ENCODE data around the gene PLD6.

The PLD6 gene

DNA sequence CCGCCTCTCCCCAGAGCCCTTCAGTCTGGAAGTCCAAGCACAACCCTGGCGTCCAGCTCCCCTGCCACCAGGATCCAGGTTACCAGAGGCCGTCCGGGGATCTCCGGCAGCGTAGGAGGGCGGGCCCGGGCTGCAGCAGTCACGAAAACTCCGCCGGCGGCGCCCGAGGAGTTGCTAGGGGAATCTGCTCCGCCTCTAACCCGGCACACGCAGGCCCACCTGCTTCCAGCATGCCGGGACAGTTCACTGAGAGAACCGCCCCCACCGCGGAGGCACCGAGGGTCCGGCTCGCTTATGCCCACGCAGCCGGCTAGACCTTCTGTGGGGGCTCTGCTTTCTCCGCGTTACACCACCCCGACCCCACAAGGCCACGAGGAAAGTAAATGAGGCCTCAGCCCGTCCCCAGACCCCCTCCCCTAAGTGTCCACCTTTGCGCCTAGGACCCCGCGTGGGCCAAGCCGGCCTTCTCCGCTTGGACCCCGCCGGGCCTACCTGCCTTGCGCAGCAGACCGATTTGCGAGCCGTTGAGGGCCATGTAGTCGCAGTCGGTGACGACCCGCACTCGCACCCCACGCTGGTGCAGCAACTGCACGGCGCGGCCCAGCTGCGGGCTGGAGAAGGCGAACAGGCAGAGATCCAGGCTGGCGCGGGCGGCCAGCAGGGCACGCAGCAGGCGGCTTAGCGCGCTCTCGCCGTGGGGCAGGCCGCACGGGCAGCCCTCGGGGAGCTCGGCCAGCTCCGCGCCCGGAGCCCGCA lies 587 bp downstream of the PLD6 start:
- H2BK12ac ChIP-seq (ENCODE audit: low read length): no peak overlapping the region
- H3K23ac ChIP-seq (ENCODE audit: low read length): no peak overlapping the region
- DNase-seq: peak; percentile 84 to 90
- H3K9me3 ChIP-seq (ENCODE audit: insufficient read depth, low read depth, low read length): peaks cover 4% of the 10 kb centered on the region
- H2AFZ ChIP-seq (ENCODE audit: insufficient read depth, low read length, poor library complexity): no peak overlapping the region
- no peak overlapping the region for H3K27ac ChIP-seq (ENCODE audit: low read depth, low read length)
- no peak overlapping the region for H3K14ac ChIP-seq (ENCODE audit: low read length)
- H3K4me3 ChIP-seq (ENCODE audit: low read depth, low read length): no peak overlapping the region
- H3K79me1 ChIP-seq (ENCODE audit: low read length): no peaks in the 10 kb centered on the region
- no peaks in the 10 kb centered on the region for H3K4me1 ChIP-seq (ENCODE audit: control insufficient read depth in 1 of 2, insufficient read depth in 2 of 2, low read length in 2 of 2)
- no peak overlapping the region for H3K4ac ChIP-seq (ENCODE audit: low read depth, low read length)
- no CpG with 5 or more reads among the region's 70 CpGs for WGBS (ENCODE audit: extremely low coverage, insufficient coverage, insufficient read length)
- no peak overlapping the region for H3K9ac ChIP-seq (ENCODE audit: low read length)
- H3K4me2 ChIP-seq (ENCODE audit: low read length): no peak overlapping the region
- no peaks in the 10 kb centered on the region for H3K36me3 ChIP-seq (ENCODE audit: control insufficient read depth in 1 of 2, insufficient read depth in 2 of 2, low read length in 2 of 2)
- H4K12ac ChIP-seq (ENCODE audit: low read depth, low read length): no peak overlapping the region
- H2BK5ac ChIP-seq (ENCODE audit: low read depth, low read length, poor library complexity): no peak overlapping the region
- H4K8ac ChIP-seq (ENCODE audit: low read depth, low read length): no peak overlapping the region
- no peak overlapping the region for H3K18ac ChIP-seq (ENCODE audit: low read length)
- H2BK120ac ChIP-seq (ENCODE audit: insufficient read depth, low read length, poor library complexity): no peak overlapping the region
- no peak overlapping the region for H2AK5ac ChIP-seq (ENCODE audit: low read length)
- no peak overlapping the region for H4K91ac ChIP-seq (ENCODE audit: low read depth, low read length)
- H3K79me2 ChIP-seq (ENCODE audit: control insufficient read depth, insufficient read depth, low read length, poor library complexity): no peaks in the 10 kb centered on the region
- H3K27me3 ChIP-seq (ENCODE audit: insufficient read depth, low read length): no peaks in the 10 kb centered on the region

GRCh38 chr17:17204635-17205231 lies 1.4 kb downstream of the PLD6 start:
- no peak overlapping the region for H4K91ac ChIP-seq (ENCODE audit: low read depth, low read length)
- H3K79me2 ChIP-seq (ENCODE audit: control insufficient read depth, insufficient read depth, low read length, poor library complexity): no peaks in the 10 kb centered on the region
- no peak overlapping the region for H3K14ac ChIP-seq (ENCODE audit: low read length)
- no peak overlapping the region for H2AK5ac ChIP-seq (ENCODE audit: low read length)
- no peak overlapping the region for H3K9ac ChIP-seq (ENCODE audit: low read length)
- H2AFZ ChIP-seq (ENCODE audit: insufficient read depth, low read length, poor library complexity): no peak overlapping the region
- no peak overlapping the region for H3K27ac ChIP-seq (ENCODE audit: low read depth, low read length)
- no peaks in the 10 kb centered on the region for H3K27me3 ChIP-seq (ENCODE audit: insufficient read depth, low read length)
- H2BK120ac ChIP-seq (ENCODE audit: insufficient read depth, low read length, poor library complexity): no peak overlapping the region
- no peak overlapping the region for H3K18ac ChIP-seq (ENCODE audit: low read length)
- H3K4ac ChIP-seq (ENCODE audit: low read depth, low read length): no peak overlapping the region
- no peak overlapping the region for H4K8ac ChIP-seq (ENCODE audit: low read depth, low read length)
- no peaks in the 10 kb centered on the region for H3K36me3 ChIP-seq (ENCODE audit: control insufficient read depth in 1 of 2, insufficient read depth in 2 of 2, low read length in 2 of 2)
- no peak overlapping the region for H3K23ac ChIP-seq (ENCODE audit: low read length)
- no peak overlapping the region for H3K4me3 ChIP-seq (ENCODE audit: low read depth, low read length)
- DNase-seq: no peak
- H3K79me1 ChIP-seq (ENCODE audit: low read length): peaks cover 1% of the 10 kb centered on the region
- peaks cover 0 to 3% of the 10 kb centered on the region in 2 experiments for H3K4me1 ChIP-seq (ENCODE audit: control insufficient read depth in 1 of 2, insufficient read depth in 2 of 2, low read length in 2 of 2)
- H3K9me3 ChIP-seq (ENCODE audit: insufficient read depth, low read depth, low read length): peaks cover 4% of the 10 kb centered on the region
- H2BK5ac ChIP-seq (ENCODE audit: low read depth, low read length, poor library complexity): no peak overlapping the region
- no peak overlapping the region for H2BK12ac ChIP-seq (ENCODE audit: low read length)
- WGBS (ENCODE audit: extremely low coverage, insufficient coverage, insufficient read length): no CpG with 5 or more reads among the region's 14 CpGs
- H4K12ac ChIP-seq (ENCODE audit: low read depth, low read length): no peak overlapping the region
- H3K4me2 ChIP-seq (ENCODE audit: low read length): no peak overlapping the region

GRCh38 chr17:17204041-17204591 lies 2.0 kb downstream of the PLD6 start:
- Histone ChIP-seq H3K27ac (ENCODE audit: low read depth, low read length) (no peak overlapping the region), H4K12ac (ENCODE audit: low read depth, low read length) (no peak overlapping the region), H2AK5ac (ENCODE audit: low read length) (no peak overlapping the region), H3K4me1 (ENCODE audit: control insufficient read depth in 1 of 2, insufficient read depth in 2 of 2, low read length in 2 of 2) (peaks cover 0 to 3% of the 10 kb centered on the region in 2 experiments), H4K8ac (ENCODE audit: low read depth, low read length) (no peak overlapping the region), H2BK12ac (ENCODE audit: low read length) (no peak overlapping the region), H3K23ac (ENCODE audit: low read length) (no peak overlapping the region), H3K4me3 (ENCODE audit: low read depth, low read length) (no peak overlapping the region), H3K4me2 (ENCODE audit: low read length) (no peak overlapping the region), H3K14ac (ENCODE audit: low read length) (no peak overlapping the region), H2AFZ (ENCODE audit: insufficient read depth, low read length, poor library complexity) (no peak overlapping the region), H3K4ac (ENCODE audit: low read depth, low read length) (no peak overlapping the region), H2BK120ac (ENCODE audit: insufficient read depth, low read length, poor library complexity) (no peak overlapping the region), H3K27me3 (ENCODE audit: insufficient read depth, low read length) (no peaks in the 10 kb centered on the region), H3K9ac (ENCODE audit: low read length) (no peak overlapping the region), H3K9me3 (ENCODE audit: insufficient read depth, low read depth, low read length) (peaks cover 4% of the 10 kb centered on the region), H2BK5ac (ENCODE audit: low read depth, low read length, poor library complexity) (no peak overlapping the region), H3K79me2 (ENCODE audit: control insufficient read depth, insufficient read depth, low read length, poor library complexity) (no peaks in the 10 kb centered on the region), H3K18ac (ENCODE audit: low read length) (no peak overlapping the region), H3K36me3 (ENCODE audit: control insufficient read depth in 1 of 2, insufficient read depth in 2 of 2, low read length in 2 of 2) (no peaks in the 10 kb centered on the region), H4K91ac (ENCODE audit: low read depth, low read length) (no peak overlapping the region), H3K79me1 (ENCODE audit: low read length) (peaks cover 1% of the 10 kb centered on the region)
- no CpG with 5 or more reads among the region's 15 CpGs for WGBS (ENCODE audit: extremely low coverage, insufficient coverage, insufficient read length)
- no peak for DNase-seq

DNA sequence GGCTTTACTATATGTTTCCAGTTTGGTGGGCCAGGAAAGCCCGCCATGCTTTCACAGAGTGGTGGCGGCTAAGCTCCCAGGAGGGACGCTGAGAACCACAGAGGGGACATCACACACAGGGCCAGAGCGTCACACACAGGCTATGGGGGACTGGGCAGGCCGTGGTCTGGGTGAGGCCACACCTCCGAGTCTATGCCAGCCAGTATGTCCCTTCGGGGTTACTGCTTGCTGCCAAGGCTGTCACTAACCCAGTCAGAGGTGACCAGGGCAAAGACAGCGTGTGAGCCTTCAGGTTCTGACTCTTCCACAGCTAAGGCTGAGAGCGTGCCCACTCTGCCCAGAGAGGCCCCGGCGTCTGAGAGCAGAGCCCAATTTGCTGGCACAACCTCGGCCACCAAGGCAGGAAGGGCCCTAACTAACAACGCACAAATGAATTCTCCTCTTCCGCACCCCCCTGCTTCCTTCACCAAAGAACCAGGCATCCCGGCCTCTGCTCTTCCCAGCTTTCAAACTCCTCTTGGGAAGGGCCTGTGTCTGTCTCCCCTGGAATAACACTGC lies 2.9 kb downstream of the PLD6 start:
- no peaks in the 10 kb centered on the region for H3K79me2 ChIP-seq (ENCODE audit: control insufficient read depth, insufficient read depth, low read length, poor library complexity)

More for the DNA sequence above, 2.9 kb downstream of the PLD6 start:
- Histone ChIP-seq H3K14ac (ENCODE audit: low read length) (no peak overlapping the region), H3K9me3 (ENCODE audit: insufficient read depth, low read depth, low read length) (peaks cover 4% of the 10 kb centered on the region), H3K79me1 (ENCODE audit: low read length) (peaks cover 1% of the 10 kb centered on the region), H3K9ac (ENCODE audit: low read length) (no peak overlapping the region), H3K4me3 (ENCODE audit: low read depth, low read length) (no peak overlapping the region), H2BK5ac (ENCODE audit: low read depth, low read length, poor library complexity) (no peak overlapping the region), H4K91ac (ENCODE audit: low read depth, low read length) (no peak overlapping the region), H3K23ac (ENCODE audit: low read length) (no peak overlapping the region), H3K4ac (ENCODE audit: low read depth, low read length) (no peak overlapping the region), H3K18ac (ENCODE audit: low read length) (no peak overlapping the region), H4K12ac (ENCODE audit: low read depth, low read length) (no peak overlapping the region), H4K8ac (ENCODE audit: low read depth, low read length) (no peak overlapping the region), H2AFZ (ENCODE audit: insufficient read depth, low read length, poor library complexity) (no peak overlapping the region), H3K4me1 (ENCODE audit: control insufficient read depth in 1 of 2, insufficient read depth in 2 of 2, low read length in 2 of 2) (peaks cover 0 to 3% of the 10 kb centered on the region in 2 experiments), H3K36me3 (ENCODE audit: control insufficient read depth in 1 of 2, insufficient read depth in 2 of 2, low read length in 2 of 2) (no peaks in the 10 kb centered on the region), H3K27ac (ENCODE audit: low read depth, low read length) (no peak overlapping the region), H2AK5ac (ENCODE audit: low read length) (no peak overlapping the region), H2BK12ac (ENCODE audit: low read length) (no peak overlapping the region), H2BK120ac (ENCODE audit: insufficient read depth, low read length, poor library complexity) (no peak overlapping the region), H3K27me3 (ENCODE audit: insufficient read depth, low read length) (no peaks in the 10 kb centered on the region), H3K4me2 (ENCODE audit: low read length) (no peak overlapping the region)
- no peak for DNase-seq
- WGBS (ENCODE audit: extremely low coverage, insufficient coverage, insufficient read length): no CpG with 5 or more reads among the region's 15 CpGs

Data from trophoblast cell (in vitro differentiated cells and primary cell).